ENCODE measurements around the gene SPATA13. TPM values are rescaled to one million over a fixed set of nuclear protein-coding genes. Genes with fewer than 3 reads are reported as not detected.

The SPATA13 gene
- total RNA-seq: 100 to 1,000 TPM in 1 of 5 donors, 10 to 100 TPM in 4; 46.7 to 156 (median 71.6) TPM
- polyA plus RNA-seq: 10 to 100 TPM in 2 of 3 donors, 1 to 10 TPM in 1; 3.6 to 24.4 (median 13.8) TPM
- long read RNA-seq, donor 1, partial matches to known transcripts: 0 of 2 reads
- long read RNA-seq, donor 1, other reads (novel, unspliced or antisense): 0 of 2 reads
- long read RNA-seq, donor 2, partial matches to known transcripts: 0 of 2 reads
- long read RNA-seq, donor 2, other reads (novel, unspliced or antisense): 0 of 2 reads
- long read RNA-seq, donor 3, partial matches to known transcripts: 11 of 11 reads
- long read RNA-seq, donor 3, other reads (novel, unspliced or antisense): 0 of 11 reads
- long read RNA-seq, donor 4: 0 reads
- long read RNA-seq, donor 5: 0 reads
- long read RNA-seq, donor 6, full-length matches to known transcripts: 7 of 7 reads
- long read RNA-seq, donor 6, partial matches to known transcripts: 0 of 7 reads
- long read RNA-seq, donor 6, other reads (novel, unspliced or antisense): 0 of 7 reads
- long read RNA-seq, donor 7, partial matches to known transcripts: 0 of 3 reads
- long read RNA-seq, donor 7, other reads (novel, unspliced or antisense): 0 of 3 reads
- long read RNA-seq, donor 8, partial matches to known transcripts: 0 of 3 reads
- long read RNA-seq, donor 8, other reads (novel, unspliced or antisense): 0 of 3 reads
- long read RNA-seq, donor 9, partial matches to known transcripts: 0 of 2 reads
- long read RNA-seq, donor 9, other reads (novel, unspliced or antisense): 0 of 2 reads
- long read RNA-seq, donor 10: 0 reads

DNA sequence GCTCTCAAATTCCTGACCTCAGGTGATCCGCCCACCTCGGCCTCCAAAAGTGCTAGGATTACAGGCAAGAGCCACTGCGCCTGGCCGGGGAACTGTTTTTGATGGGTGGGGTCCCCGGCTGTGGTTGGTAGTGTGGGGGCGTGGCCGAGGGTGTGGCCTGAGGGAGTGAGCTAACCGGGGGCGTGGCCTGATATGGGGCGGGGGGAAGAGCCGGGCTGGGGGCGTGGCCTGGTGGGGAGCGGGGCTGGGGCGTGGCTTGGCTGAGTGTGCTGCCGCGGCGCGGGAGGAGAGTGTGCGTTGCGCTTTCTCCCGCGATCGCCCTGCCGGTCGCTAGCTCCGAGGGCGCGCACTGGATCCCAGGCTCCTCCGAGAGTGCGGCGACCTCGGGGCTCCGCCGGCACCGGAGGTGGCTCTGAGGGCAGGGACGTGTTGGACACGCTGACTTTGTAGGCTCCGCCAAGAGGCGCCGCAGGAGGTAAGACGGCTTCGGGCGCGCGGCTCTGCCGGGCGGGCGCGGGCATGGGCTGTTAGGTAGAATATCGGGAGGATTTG is at the start of gene SPATA13:
TSS of gene SPATA13 (plus strand) at position 263 of the 552 bp plus-strand sequence. CDS start 62,210 bp downstream, outside the sequence.
- DNase-seq: peak; percentile 98
- Histone ChIP-seq H3K27ac (peak within 1 kb of the TSS; percentile 90 to 95 (median 93)), H3K36me3 (peaks cover 0 to 13% (median 10%) of the 10 kb centered on the region in 4 donors), H3K27me3 (peaks cover 0 to 5% (median 0%) of the 10 kb centered on the region in 3 donors), H3K9me3 (no peaks in the 10 kb centered on the region), H3K4me1 (peaks cover 14 to 54% (median 39%) of the 10 kb centered on the region in 4 donors), H3K4me3 (peak within 1 kb of the TSS; percentile 78 to 86 (median 83))
- intact Hi-C loops (cut with DNase I; ENCODE audit: low total_unique reads): no loop called here
- TF ChIP-seq POLR2AphosphoS5 (IDR thresholded peaks at IDR 0.05) (peak in 2 of 3 donors; percentile 89 to 96), POLR2A (IDR thresholded peaks at IDR 0.05) (peak in 2 of 4 donors; percentile 29 to 69), EP300 (IDR thresholded peaks at IDR 0.05) (no peak)
- TF ChIP-seq, protein P1, sequence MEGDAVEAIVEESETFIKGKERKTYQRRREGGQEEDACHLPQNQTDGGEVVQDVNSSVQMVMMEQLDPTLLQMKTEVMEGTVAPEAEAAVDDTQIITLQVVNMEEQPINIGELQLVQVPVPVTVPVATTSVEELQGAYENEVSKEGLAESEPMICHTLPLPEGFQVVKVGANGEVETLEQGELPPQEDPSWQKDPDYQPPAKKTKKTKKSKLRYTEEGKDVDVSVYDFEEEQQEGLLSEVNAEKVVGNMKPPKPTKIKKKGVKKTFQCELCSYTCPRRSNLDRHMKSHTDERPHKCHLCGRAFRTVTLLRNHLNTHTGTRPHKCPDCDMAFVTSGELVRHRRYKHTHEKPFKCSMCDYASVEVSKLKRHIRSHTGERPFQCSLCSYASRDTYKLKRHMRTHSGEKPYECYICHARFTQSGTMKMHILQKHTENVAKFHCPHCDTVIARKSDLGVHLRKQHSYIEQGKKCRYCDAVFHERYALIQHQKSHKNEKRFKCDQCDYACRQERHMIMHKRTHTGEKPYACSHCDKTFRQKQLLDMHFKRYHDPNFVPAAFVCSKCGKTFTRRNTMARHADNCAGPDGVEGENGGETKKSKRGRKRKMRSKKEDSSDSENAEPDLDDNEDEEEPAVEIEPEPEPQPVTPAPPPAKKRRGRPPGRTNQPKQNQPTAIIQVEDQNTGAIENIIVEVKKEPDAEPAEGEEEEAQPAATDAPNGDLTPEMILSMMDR (IDR thresholded peaks at IDR 0.05): no peak
- WGBS, 5 donors: 0 to 2% (median 1%) methylated on average over 29 to 50 of the region's 50 CpGs

DNA sequence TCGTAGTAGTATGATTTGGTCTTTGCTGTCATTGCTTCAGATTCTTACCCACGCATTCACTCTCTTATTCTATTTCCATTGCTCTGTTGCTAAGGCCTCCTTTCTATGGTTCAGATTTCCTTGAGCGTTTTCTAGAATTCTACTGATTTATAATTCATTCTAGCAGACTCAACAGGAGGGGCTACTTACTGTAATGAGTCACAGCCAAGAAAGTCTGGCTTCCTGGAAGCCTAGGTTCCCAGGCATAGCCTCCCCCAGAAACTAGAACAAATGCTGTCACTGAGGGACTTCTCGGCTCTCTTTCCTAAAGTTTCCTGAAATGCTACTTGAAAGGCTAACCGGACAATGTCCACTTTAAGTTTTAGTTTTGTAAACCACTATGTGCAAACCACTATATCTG is 47.7 kb upstream of the SPATA13 start:
- intact Hi-C loops (cut with DNase I; ENCODE audit: low total_unique reads): no loop called here
- Histone ChIP-seq H3K27me3 (no peaks in the 10 kb centered on the region), H3K9me3 (no peaks in the 10 kb centered on the region), H3K4me1 (peaks cover 0 to 7% (median 0%) of the 10 kb centered on the region in 4 donors), H3K27ac (no peak overlapping the region), H3K36me3 (no peaks in the 10 kb centered on the region), H3K4me3 (no peak overlapping the region)
- DNase-seq: no peak
- WGBS, 5 donors: 80 to 90% (median 86%) methylated on average over 5 of the region's 5 CpGs
- TF ChIP-seq POLR2A (IDR thresholded peaks at IDR 0.05) (no peak), EP300 (IDR thresholded peaks at IDR 0.05) (no peak), POLR2AphosphoS5 (IDR thresholded peaks at IDR 0.05) (no peak)
- TF ChIP-seq, protein P1 (IDR thresholded peaks at IDR 0.05): no peak

DNA sequence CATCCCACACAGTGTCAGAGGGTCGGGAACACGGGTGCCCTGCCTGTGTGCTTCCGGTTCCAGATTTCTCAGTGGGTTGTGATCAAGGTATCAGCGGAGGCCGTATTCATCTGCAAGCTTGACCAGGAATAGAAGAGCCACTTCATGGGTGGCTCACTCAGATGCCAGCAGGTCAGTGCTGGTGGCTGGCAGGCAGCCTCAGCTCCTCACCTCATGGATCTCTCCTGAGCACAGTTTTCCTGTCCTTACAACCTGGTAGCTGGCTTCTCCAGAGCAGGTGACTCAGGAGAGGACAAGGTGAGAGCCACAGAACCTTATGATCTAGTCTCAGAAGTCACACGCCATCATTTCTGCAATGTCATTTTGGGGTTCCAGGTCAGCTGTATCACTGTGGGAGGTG is 44.8 kb upstream of the SPATA13 start:
- 60 to 99% (median 98%) methylated on average over 1 to 6 of the region's 6 CpGs for WGBS, 5 donors
- Histone ChIP-seq H3K9me3 (no peaks in the 10 kb centered on the region), H3K27ac (no peak overlapping the region), H3K36me3 (no peaks in the 10 kb centered on the region), H3K4me3 (no peak overlapping the region), H3K4me1 (peaks cover 0 to 12% (median 6%) of the 10 kb centered on the region in 4 donors), H3K27me3 (no peaks in the 10 kb centered on the region)
- no peak for DNase-seq
- TF ChIP-seq POLR2AphosphoS5 (IDR thresholded peaks at IDR 0.05) (no peak), POLR2A (IDR thresholded peaks at IDR 0.05) (no peak), EP300 (IDR thresholded peaks at IDR 0.05) (no peak)
- TF ChIP-seq, protein P1 (IDR thresholded peaks at IDR 0.05): no peak
- intact Hi-C loops (cut with DNase I; ENCODE audit: low total_unique reads): no loop called here

DNA sequence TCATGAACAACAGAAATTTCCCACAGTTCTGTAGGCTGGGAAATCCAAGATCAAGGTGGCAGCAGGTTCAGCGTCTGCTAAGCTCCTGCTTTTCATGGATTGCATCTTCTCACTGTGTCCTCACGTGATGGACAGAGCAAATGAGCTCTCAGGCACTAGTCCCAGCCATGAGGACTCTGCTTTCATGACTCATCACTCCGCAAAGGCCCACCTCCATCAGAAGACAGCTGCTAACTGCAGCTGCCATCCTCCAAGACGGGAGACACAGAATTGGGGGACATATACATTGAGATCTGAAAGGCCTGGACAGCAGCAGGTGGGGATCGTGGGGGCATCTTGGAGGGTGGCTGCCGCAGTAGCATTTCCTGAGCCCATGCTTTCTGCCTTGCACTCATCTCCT is 44.4 kb upstream of the SPATA13 start:
- no peak overlapping the region for H3K4me3 ChIP-seq
- no peak overlapping the region for H3K27ac ChIP-seq
- intact Hi-C loops (cut with DNase I; ENCODE audit: low total_unique reads): no loop called here
- H3K4me1 ChIP-seq: peaks cover 0 to 12% (median 6%) of the 10 kb centered on the region in 4 donors
- no peak for DNase-seq
- no peaks in the 10 kb centered on the region for H3K9me3 ChIP-seq
- H3K36me3 ChIP-seq: no peaks in the 10 kb centered on the region
- no peaks in the 10 kb centered on the region for H3K27me3 ChIP-seq
- 84 to 92% (median 92%) methylated on average over 6 of the region's 6 CpGs for WGBS, 5 donors
- TF ChIP-seq, protein P1 (IDR thresholded peaks at IDR 0.05): no peak
- TF ChIP-seq POLR2AphosphoS5 (IDR thresholded peaks at IDR 0.05) (no peak), EP300 (IDR thresholded peaks at IDR 0.05) (no peak), POLR2A (IDR thresholded peaks at IDR 0.05) (no peak)

Measured in stomach (tissue), 19 donors.